Measurements from ENCODE around the gene PLEKHB1. TPM values are rescaled to one million over a fixed set of nuclear protein-coding genes. Genes with fewer than 3 reads are reported as not detected.

The PLEKHB1 gene
- total RNA-seq, 4 donors from 2014 or later, result 4.2 to 10.4 (median 5.3) TPM

DNA sequence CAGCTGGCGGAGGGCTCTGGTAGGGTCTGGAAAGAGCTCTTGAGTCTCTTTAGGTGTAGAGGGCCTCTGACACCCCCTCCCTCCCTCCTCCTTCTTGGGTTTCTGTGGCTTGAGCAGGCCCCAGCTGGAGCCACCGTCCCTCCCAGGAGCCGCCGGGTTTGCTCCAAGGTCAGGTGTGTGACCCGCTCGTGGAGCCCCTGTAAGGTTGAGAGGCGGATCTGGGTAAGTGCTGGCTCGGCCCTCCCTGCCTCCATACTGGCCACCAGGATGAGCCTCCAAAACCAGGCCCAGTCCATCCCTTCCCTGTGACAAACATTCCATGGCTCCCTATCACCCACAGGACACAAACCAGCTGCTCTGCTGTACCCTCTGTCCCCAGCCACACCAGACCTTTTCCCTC, 9.3 kb downstream of the PLEKHB1 start:
- DNase-seq (no peak), ATAC-seq (no peak)
- in situ Hi-C loops (cut with MboI; ENCODE audit: low sequenced_read_pairs in 4 of 4), result loop anchor here in 3 of 4 donors (5.0 to 10.0 kb wide), 2 partner anchors 33 to 251 kb away; no protein-coding TSS in a partner anchor
- no peaks in the 10 kb centered on the region for H3K36me3 ChIP-seq
- no peak overlapping the region for H3K4me3 ChIP-seq
- no peaks in the 10 kb centered on the region for H3K9me3 ChIP-seq
- H3K27ac ChIP-seq, result no peak overlapping the region
- H3K27me3 ChIP-seq, result no peaks in the 10 kb centered on the region
- peaks cover under 1 to 3% of the 10 kb centered on the region in 2 donors for H3K4me1 ChIP-seq
- intact Hi-C loops (cut with DNase I; ENCODE audit: low total_unique reads), result no loop called here
- TF ChIP-seq, protein P1, sequence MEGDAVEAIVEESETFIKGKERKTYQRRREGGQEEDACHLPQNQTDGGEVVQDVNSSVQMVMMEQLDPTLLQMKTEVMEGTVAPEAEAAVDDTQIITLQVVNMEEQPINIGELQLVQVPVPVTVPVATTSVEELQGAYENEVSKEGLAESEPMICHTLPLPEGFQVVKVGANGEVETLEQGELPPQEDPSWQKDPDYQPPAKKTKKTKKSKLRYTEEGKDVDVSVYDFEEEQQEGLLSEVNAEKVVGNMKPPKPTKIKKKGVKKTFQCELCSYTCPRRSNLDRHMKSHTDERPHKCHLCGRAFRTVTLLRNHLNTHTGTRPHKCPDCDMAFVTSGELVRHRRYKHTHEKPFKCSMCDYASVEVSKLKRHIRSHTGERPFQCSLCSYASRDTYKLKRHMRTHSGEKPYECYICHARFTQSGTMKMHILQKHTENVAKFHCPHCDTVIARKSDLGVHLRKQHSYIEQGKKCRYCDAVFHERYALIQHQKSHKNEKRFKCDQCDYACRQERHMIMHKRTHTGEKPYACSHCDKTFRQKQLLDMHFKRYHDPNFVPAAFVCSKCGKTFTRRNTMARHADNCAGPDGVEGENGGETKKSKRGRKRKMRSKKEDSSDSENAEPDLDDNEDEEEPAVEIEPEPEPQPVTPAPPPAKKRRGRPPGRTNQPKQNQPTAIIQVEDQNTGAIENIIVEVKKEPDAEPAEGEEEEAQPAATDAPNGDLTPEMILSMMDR (IDR thresholded peaks at IDR 0.05 in 4 of 5, conservative IDR thresholded peaks at IDR 0.05 in 1 of 5), result no peak
- no peak for TF ChIP-seq POLR2A (IDR thresholded peaks at IDR 0.05)

DNA sequence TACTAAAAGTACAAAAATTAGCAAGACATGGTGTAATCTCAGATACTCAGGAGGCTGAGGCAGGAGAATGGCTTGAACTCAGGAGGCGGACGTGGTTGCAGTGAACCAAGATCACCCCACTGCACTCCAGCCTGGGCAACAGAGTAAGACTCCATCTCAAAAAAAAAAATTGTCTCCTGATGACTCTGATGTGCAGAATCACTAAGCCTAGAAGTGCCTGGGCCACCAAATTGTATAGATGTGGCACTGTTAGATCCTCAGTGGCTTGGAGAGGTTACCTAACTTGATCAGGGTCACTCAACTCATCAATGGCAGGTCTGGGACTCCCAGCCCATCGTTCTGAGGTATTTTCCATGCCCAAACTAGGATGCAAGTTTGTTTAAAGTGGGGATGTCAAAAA, 10.6 kb downstream of the PLEKHB1 start:
- ATAC-seq, result no peak
- in situ Hi-C loops (cut with MboI; ENCODE audit: low sequenced_read_pairs in 4 of 4) (loop anchor here in 3 of 4 donors (5.0 to 10.0 kb wide), 2 partner anchors 35 to 252 kb away; no protein-coding TSS in a partner anchor), intact Hi-C loops (cut with DNase I; ENCODE audit: low total_unique reads) (no loop called here)

DNA sequence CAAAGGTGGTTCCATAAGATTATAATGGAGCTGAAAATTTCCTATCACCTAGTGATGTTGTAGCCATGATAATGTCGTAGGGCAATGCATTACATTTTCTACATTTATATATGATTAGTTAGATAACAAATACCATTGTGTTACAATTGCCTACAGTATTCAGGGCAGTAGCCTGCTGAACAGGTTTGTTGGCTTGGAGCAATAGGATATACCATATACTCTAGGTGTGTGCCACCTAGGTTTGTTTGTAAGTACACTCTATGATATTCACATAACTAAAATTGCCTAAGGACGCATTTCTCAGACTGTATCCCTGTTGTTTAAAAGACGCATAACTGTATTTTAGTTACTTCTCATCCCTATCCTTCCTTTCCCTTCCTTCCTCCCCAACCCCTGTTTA, 13.6 kb downstream of the PLEKHB1 start:
- Histone ChIP-seq H3K27ac (no peak overlapping the region), H3K36me3 (no peaks in the 10 kb centered on the region), H3K9me3 (no peaks in the 10 kb centered on the region), H3K4me1 (peaks cover 12 to 20% of the 10 kb centered on the region in 2 donors), H3K27me3 (no peaks in the 10 kb centered on the region), H3K4me3 (no peak overlapping the region)
- intact Hi-C loops (cut with DNase I; ENCODE audit: low total_unique reads), result loop anchor here (1.0 to 5.0 kb wide), 3 partner anchors 181 to 353 kb away; no protein-coding TSS in a partner anchor
- in situ Hi-C loops (cut with MboI; ENCODE audit: low sequenced_read_pairs in 4 of 4), result loop anchor here (5.0 to 10.0 kb wide), 5 partner anchors 38 to 308 kb away; no protein-coding TSS in a partner anchor
- DNase-seq (no peak), ATAC-seq (no peak)
- TF ChIP-seq POLR2A (IDR thresholded peaks at IDR 0.05), result no peak
- TF ChIP-seq, protein P1 (IDR thresholded peaks at IDR 0.05 in 4 of 5, conservative IDR thresholded peaks at IDR 0.05 in 1 of 5), result no peak

More for the DNA sequence above, 10.6 kb downstream of the PLEKHB1 start:
- no peak overlapping the region for H3K27ac ChIP-seq
- no peak overlapping the region for H3K4me3 ChIP-seq
- H3K27me3 ChIP-seq, result no peaks in the 10 kb centered on the region
- H3K36me3 ChIP-seq, result no peaks in the 10 kb centered on the region
- H3K4me1 ChIP-seq, result peaks cover 8% of the 10 kb centered on the region in 2 donors
- no peak for TF ChIP-seq POLR2A (IDR thresholded peaks at IDR 0.05)
- TF ChIP-seq, protein P1 (IDR thresholded peaks at IDR 0.05 in 4 of 5, conservative IDR thresholded peaks at IDR 0.05 in 1 of 5), result no peak
- DNase-seq, result no peak
- no peaks in the 10 kb centered on the region for H3K9me3 ChIP-seq

DNA sequence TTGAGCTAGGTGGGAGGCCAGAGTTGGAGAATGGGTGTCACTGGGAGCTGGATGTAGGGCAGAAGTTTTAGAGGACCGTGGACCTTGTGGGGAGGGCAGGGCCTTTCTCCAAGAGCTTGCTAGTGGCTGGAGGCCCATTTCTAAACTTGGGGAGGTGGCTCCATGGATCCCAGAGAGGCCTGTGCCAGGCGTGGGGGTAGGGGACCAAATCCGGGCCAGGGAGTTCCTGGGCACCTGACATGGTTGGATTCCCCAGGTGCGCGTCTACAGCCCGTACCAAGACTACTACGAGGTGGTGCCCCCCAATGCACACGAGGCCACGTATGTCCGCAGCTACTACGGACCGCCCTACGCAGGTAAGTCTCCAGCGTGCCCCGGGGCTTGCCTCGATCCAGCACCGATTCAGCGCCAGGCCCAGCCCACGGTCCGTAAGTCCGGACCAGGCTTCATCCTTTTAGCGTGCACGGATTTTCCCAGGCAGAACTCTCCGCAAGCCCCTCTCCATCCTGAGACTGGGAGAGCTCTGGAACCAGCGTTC, 14.2 kb downstream of the PLEKHB1 start:
- intact Hi-C loops (cut with DNase I; ENCODE audit: low total_unique reads), result loop anchor here (1.0 to 5.0 kb wide), 4 partner anchors 35 to 354 kb away; no protein-coding TSS in a partner anchor
- TF ChIP-seq POLR2A (IDR thresholded peaks at IDR 0.05), result no peak
- TF ChIP-seq, protein P1 (IDR thresholded peaks at IDR 0.05 in 4 of 5, conservative IDR thresholded peaks at IDR 0.05 in 1 of 5), result no peak
- H3K9me3 ChIP-seq, result no peaks in the 10 kb centered on the region
- DNase-seq (no peak), ATAC-seq (peak in 1 of 2 donors; percentile 12)
- in situ Hi-C loops (cut with MboI; ENCODE audit: low sequenced_read_pairs in 4 of 4), result loop anchor here in 3 of 4 donors (5.0 to 10.0 kb wide), 3 partner anchors 253 to 308 kb away; no protein-coding TSS in a partner anchor
- peaks cover 12 to 26% of the 10 kb centered on the region in 2 donors for H3K4me1 ChIP-seq
- no peak overlapping the region for H3K27ac ChIP-seq
- H3K36me3 ChIP-seq, result no peaks in the 10 kb centered on the region
- no peaks in the 10 kb centered on the region for H3K27me3 ChIP-seq
- H3K4me3 ChIP-seq, result peak overlapping the region; percentile 28 to 49 (median 40)

Data from gastrocnemius medialis (tissue), 4 donors.